Kidney tubule cell (primary cell): ENCODE data around the gene KIAA1671.
"Not testable (repeated sequence)": the region's sequence is repeated elsewhere in the genome, so short reads cannot be mapped to it uniquely, and the experiment has no call there.

Experiments used
- DNase-seq: peaks from one replicate; pipeline ENCODE4 v3.0.0-alpha.2; 2018; ENCODE audit warnings: low spot score

KIAA1671 gene

DNA sequence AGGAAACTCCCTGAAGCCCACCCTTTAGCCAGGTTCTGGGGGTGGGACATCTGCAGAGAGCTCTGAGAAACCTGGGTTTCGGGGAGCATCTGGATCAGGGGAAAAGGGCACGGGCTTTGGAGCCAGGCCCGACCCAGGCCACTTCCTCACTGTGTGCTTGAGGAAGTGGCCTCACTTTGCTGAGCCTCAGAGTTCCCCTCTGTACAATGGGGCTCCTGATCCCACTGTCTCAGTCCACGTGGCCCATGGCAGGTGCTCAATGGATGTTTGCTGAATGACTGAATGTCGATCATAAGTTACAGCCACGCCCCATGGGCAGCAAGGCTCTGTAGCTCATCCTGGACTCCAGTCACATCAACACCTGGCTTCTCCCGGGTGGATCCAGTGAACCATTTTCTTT lies 248.5 kb downstream of the KIAA1671 start:
- no peak for DNase-seq

DNA sequence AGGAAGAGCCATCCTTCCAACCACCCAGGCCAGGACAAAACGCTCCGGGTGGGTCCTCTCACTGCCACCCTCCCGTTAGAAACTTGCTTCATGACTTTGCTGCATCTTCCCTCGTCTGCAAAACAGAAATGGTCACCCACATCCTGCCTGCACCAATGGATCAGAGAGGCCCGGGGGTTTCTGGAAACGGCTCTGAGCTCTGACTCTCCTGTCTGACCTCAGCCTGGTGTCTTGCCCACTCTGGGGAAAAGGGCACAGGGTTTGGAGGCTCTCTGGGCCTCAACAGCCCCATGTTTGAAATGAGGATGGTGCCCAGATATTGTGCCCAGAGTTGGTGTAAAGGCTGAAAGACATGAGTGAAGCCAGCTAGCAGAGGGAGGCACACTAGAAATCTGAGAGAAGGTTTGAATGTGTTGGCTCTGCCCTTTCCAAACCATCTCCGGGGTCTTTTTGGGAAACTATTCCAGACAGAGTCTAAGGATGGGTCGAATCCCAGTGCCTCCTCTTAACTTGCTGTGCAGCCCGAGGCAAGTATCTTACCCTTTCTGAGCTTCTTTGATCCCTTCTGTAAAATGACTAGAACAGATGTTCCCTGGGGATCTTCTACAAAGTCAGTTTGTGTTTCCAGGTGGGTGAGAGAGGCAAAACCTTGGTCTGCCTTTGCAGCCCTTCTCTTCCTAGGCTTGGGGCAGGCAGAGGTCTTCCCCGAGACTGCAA lies 249.2 kb downstream of the KIAA1671 start:
- no peak for DNase-seq

DNA sequence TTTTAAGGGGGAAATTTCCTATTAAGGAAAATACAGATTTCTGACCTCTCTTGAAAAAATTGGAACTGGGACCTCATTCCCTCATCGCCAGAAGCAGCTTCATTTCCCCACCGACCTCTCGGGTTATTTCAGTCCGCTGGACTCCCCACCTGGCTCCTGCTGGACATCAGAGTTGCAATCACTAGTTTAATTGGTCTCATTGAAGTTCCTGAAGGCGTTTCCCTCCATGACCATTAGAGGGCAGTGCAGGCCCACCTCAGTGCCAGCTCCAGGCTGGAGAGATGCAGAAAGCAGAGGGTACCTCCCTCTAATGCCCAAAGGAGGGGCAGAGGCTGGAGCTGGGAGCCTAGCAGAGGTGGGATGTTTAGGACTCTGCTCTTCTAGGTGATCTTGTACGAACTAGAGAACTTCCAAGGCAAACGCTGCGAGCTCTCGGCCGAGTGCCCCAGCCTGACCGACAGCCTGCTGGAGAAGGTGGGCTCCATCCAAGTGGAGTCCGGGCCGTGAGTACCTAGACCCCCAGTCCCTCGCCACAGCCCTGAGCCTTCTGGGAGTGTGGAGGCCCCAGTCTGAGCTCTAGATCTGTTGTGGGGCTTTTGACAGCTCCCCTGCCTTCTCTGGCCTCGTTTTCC lies 249.9 kb downstream of the KIAA1671 start:
- DNase-seq = peak; percentile 59

DNA sequence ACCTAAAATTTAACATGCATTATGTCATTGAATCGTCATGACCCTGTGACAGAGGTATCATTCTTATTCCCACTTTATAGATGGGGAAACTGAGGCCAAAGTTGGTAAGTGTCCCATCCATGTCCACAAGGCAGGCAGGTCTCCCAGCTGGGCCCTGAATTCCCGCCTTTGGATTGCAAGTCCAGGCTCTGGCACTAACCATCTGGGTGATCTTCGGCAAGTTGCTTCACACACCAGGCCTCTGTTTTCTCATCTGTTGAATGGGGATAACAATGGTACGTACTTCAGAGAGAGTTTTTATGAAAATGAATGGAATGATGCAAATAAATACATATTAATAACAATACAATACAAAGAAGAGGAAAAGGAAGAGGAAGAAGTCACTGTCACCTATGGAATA lies 250.6 kb downstream of the KIAA1671 start:
- DNase-seq = no peak

DNA sequence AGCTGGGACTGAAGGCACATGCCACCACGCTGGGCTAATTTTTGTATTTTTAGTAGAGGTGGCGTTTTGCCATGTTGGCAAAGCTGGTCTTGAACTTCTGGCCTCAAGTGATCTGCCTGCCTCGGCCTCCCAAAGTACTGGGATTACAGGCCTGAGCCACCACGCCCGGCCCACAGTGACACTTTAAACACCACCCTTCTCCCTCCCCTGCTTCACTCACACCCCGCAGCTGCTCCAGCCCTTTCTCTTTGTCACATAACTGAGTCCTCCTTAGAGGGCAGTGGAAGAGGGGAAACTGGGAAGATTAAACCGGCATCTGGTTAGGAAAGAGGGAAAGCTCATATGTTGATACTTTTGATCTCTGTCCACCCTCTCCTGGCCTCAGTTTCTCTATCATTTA lies 252.0 kb downstream of the KIAA1671 start:
- not testable (repeated sequence) for DNase-seq

DNA sequence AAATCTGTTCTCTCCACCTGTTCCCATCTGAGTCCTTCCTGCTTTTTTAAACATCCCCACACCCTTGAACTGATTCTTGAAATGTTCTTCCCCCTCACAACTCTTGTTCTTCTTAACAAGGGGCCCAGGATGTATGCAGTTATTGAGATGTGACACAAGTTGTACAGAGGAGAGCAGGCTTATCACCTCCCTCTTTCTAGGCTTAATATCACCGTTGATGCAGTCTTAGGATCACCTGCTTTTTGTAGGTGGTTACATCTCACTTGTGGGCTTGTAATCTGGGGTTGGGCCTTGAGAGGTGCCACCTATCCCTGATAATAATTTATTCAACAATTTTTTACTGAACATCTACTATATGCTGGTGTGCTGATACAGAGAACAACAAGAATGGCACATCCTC lies 253.3 kb downstream of the KIAA1671 start:
- no peak for DNase-seq

DNA sequence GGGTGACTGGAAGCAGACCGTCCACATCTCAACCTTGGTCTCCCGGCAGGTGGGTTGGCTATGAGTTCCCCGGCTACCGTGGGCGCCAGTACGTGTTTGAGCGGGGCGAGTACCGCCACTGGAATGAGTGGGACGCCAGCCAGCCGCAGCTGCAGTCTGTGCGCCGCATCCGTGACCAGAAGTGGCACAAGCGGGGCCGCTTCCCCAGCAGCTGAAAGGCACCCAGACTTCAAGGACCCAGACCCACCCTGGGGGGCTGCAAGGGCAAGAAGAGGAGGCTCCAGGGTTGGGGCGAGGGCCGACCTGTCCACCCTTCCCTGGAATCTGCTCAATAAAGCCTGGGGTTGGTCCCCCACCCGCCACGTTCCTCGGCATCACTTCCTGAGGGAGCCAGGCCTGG lies 254.5 kb downstream of the KIAA1671 start:
- no peak for DNase-seq

DNA sequence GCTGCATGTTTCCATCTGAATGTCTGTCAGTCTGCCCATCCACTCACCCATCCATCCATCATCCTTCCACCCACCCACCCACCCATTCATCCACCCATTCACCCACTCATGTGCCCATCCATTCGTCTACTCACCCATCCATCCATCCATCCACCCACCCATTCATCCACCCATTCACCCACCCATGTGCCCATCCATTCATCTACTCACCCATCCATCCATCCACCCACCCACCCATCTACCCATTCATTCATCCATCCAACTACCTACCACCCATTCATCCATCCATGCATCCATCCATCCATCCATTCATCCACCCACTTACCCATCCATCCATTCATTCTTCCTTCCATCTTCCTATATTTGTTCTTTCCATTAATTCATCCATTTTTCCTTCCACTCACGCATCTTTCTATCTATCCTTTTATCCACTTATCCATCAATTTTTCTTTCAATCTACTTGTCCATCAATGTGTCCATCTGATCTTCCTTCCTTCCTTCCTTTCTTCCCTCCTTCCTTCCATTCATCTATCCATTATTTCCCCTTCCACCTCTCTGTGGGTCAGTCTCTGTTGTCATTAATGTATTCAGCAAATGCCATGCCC lies 255.1 kb downstream of the KIAA1671 start:
- DNase-seq = no peak

DNA sequence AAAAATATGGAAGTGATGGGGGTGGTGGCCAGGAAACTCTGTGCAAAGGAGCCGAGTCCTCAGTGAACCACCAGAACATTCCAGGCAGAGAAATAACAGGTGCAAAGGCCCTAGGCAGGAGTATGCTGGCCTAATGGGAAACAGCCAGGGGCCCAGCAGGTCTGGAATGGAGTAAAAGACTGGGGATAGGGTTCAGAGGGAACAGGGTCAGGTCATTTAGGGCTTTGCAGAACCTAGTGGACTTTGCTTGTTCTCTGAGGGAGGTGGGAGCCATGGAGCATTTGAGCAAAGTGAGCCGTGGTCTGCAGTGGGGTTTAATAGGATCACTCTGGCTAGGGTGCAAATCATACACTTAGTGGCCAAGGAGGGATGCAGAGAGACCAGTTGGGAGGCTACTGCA lies 255.8 kb downstream of the KIAA1671 start:
- DNase-seq = no peak

DNA sequence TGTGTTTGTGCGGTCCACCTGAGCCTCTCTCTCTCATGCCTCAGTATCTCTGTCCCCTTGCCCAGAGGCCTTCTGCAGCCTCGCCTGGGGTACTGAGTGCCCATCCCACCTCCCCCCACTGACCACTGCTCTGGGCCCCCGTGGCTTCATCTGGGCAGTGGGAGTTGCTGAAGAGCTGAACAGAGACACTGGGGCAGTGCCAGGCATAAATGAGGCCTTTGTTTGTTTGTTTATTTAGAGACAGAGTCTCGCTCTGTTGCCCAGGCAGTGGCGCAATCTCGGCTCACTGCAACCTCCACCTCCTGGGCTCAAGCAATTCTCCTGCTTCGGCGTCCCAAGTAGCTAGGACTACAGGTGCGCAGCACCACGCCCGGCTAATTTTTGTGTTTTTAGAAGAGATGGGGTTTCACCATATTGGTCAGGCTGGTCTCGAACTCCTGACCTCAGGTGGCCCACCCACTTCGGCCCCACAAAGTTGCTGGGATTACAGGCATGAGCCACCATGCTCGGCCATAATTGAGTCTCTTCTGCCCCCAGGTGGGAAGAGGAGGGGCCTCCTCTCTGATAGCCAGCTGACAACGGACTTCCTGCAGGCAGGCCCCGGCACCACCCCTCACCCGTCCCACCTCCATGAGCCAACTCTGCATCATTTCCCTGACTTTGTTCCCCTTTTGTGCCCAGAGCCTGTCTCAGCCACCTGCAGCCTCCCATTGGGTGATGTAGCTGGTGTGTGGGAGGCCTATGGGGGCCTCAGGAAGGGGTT lies 256.4 kb downstream of the KIAA1671 start:
- DNase-seq = no peak

DNA sequence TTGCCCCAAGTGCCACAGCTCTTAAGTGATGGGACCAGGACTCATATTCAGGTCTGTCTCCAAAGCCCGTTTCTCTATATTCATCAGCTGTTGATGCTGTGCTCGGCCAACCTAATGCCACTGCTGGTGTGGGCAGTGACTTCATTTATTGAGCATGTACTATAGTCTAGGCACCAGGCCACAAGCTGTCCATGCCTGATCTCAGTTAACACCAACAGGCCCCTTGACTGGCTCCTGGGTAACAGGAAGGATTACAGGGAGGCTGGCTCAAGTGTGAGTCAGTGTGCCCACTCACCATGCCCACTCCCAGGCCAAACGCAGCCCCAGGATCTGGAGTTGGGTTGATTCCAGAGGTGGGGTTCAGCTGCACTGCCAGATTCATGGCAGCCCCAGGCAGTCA lies 258.3 kb downstream of the KIAA1671 start:
- no peak for DNase-seq

DNA sequence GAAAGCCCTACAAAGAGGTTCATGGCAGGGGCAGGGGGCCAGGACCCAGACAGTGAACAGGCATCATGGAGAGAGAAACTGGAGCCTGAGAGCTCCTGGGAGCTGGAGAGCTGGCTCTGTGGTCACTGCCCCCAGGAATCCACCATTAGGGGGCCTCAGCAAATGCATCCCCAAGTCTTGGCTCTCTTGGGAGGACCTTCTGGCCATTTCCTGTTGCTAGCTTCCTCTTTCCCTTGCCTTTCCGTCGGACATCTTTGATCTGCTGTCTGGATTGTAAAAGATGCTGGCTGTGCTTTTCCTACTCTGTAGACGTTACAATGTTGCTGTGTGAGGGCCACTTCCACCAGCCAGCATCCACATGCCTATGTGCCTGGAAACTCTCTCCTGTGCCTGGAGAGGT lies 259.8 kb downstream of the KIAA1671 start:
- no peak for DNase-seq

DNA sequence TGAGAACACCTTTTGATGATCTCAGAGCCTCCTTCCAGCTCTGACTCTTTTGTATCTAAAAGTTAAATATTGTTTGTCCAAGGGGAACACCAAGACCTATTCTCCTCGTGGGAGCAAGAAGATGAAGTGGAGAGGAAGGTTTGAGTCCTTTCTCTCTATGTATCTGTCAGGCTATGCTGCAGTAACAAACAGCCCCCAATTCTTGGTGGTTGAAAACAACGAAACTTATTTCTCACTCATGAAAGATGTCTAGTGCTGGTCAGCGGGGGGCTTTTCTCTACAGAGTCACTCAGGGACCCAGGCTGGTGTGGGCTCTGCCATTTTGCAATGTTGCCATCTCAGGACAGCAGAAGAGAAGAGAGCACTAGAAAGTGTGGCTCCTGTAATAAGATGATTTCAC lies 260.7 kb downstream of the KIAA1671 start:
- no peak for DNase-seq

DNA sequence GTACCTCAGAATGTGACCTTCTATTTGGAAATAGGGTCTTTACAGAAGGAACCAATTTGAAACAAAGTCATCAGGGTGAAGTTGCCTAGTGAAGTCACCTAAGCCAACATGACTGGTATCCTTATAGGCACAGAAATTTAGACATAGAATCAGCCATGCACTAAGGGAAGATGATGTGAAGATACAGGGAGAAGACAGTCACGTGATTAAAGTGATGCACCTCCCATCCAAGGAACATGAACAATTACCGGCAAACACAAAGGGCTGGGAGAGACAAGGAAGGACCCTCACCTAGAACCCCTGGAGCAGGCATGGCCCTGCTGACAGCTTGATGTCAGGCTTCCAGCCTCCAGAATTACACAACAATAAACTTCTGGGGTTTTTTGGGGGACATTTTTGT lies 263.7 kb downstream of the KIAA1671 start:
- DNase-seq = no peak

DNA sequence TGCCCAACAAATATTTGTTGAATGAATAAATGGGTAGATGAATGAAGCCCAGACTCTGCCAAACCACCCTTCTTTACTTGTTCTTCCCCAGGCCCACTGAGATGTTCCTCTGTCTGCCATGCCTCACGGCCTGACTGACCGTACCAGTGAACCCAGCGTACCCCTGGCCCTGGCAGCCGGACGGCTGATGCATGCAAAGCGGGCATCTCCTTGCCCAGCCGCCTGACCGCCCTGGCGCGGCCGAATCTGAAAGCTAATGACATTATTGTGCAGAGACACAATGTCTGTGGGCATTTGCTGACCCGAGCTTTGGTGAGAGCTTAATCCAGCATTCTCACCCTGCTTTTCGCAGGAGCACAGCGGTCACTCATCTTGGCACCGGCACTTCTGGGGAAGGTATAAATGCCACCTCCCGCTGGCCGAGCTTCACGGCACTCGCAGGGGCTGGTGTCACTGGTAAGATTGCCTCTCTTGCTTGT lies 266.7 kb downstream of the KIAA1671 start, which contains the start of gene CRYBB2:
Gene CRYBB2, plus strand, starts transcription at position 429 of the 479 bp plus-strand sequence. CDS start 1,791 bp downstream, outside the sequence.
- no peak for DNase-seq

DNA sequence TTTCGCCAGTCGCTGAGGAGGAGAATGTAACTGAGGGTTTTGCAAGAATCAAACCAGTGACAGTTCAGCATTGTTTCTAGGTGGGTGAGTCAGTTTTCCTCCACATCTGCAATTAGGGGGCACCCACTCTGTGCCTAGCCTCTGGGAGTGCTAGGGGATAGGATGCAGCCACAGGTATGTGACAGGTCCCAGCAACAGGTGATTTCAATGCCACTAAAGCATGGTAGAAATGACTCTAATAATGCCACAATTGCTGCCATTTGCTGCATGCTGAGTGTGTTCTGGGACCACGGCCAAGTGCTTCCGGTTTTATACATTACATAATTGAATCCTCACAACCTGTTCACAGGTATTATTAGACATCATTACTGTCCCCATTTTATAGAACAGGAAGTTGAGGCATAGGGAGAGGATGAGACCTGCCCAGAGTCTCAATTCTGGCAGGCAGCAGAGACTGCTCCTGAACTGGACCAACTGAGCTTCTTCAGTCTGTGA lies 267.5 kb downstream of the KIAA1671 start:
- DNase-seq = no peak

DNA sequence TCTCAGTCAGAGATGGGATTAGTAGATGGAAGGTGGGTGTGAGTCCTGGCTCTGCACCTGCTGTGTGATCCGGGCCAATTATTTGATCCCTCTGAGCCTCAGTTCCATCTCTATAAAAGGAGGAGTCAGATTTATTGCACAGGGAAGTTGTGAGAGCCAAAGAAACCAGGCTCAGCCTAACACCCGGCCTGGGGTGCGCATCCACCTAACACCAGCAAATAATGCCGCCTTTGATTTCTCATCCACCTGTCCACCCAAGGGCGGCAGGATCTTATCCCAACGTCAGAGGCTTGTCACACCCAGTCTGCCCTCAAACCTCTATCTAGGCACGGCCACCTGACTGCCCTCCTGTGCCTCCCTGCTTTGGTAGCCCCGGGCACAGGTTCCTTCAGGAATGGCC lies 269.3 kb downstream of the KIAA1671 start:
- no peak for DNase-seq

DNA sequence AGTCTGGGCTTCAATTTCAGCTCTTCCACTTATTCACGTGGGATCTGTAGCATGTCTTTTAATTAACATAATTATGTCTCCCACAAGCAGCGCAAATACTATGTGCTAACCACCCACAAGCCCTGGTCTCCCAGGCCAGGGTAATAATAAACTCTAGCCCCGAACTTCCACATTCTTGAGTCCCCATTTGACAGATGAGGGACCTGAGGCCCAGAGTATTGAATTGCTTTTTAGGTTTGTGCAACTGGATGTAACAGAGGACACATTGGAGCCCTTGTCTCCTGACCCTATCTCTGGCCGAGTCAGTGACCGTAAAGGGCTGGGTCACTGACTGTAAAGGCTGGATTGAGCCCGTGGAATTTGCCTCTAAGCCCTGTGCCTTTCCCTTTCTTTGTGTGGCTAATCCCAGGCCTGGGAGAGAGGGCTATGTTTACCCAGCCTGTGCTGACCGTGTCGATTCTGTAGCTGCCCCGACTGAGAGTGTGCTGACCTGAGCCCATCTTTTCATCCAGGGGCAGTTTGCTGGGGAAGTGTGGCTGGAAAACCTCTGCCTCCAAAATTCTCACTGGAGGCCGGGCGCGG lies 270.8 kb downstream of the KIAA1671 start:
- no peak for DNase-seq

DNA sequence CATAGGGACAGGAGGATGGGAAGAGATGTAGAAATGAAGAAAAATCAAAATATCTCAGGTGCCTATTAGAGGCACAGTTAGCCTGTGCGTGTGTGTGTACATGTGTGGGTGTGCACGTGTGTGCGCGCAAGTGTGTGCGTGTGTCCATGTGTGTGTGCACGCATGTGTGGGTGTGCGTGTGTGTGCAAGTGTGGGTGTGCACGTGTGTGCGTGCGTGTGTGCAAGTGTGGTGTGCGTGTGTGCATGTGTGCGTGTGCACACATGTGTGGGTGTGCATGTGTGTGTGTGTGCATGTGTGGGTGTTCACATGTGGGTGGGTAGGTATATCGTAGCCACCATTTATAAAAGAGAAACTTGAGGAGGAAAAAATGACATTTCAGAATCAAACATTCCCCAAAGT lies 276.3 kb downstream of the KIAA1671 start:
- DNase-seq = no peak

DNA sequence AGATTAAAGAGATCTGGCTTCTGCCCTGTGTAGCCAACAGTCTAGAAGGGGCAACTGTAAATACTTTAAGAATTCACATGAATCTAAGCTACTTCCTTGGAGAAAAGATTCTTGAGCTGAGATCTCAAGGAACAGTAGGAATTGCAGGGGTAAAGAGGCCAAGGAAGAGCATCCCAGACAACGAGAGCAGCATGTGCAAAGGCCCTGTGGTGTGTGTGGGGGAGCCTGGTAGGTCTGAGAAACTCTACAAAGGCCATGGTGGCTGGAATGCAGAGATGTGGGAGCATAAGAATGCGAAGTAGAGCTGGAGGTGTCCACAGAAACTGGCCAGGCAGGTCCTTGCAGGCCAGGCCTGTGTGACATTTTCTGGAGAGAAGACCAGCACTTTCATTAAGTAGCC lies 278.2 kb downstream of the KIAA1671 start:
- DNase-seq = not testable (repeated sequence)

DNA sequence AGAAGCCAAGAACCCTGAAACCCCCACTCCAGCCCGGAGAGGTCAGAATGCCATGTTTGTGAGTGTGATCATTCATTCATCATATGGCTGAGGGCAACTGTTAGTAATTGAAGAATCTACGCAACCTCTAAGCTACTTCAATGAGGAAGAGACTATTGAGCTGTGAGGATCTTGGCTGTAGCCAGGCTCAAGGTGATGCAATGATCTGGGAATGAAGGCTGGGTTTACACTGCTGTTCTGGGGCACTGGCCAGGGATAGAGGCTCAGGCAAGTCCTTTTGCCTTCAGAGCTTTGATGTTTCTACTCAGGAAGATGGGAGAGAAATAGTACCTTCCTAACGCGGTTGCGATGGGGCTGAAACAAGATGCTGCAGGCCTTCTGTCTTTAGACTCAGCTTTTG lies 279.8 kb downstream of the KIAA1671 start:
- no peak for DNase-seq

DNA sequence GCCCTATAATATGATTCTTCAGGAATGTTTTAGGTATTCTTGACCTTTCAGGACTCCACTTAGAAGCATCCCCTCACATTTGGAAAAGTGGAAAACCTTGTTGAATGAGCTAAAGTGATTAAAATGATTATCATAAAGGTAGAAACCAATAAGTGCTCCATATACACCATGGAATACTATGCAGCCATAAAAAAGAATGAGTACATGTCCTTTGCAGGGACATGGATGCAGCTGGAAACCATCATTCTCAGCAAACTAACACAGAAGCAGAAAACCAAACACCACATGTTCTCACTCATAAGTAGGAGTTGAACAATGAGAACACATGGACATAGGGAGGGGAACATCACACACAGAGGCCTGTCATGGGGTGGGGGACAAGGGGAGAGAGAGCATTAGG lies 281.2 kb downstream of the KIAA1671 start:
- not testable (repeated sequence) for DNase-seq
